ENCODE results near the gene CAPRIN1.
"Not testable (repeated sequence)": the region's sequence is repeated elsewhere in the genome, so short reads cannot be mapped to it uniquely, and the experiment has no call there.

The CAPRIN1 gene

GRCh38 chr11:34050581-34051348, 766 bp upstream of the CAPRIN1 start:
- DNase-seq (ENCODE audit: low read depth), result no peak

- peak; percentile 89 for DNase-seq (ENCODE audit: low read depth)
These were observed 591 bp downstream of the CAPRIN1 start for GRCh38 chr11:34052036-34052607.

- DNase-seq (ENCODE audit: low read depth), result peak; percentile 9
These were observed 1.2 kb downstream of the CAPRIN1 start for GRCh38 chr11:34052608-34053160.

GRCh38 chr11:34053161-34053686, 1.7 kb downstream of the CAPRIN1 start:
- peak; percentile 66 for DNase-seq (ENCODE audit: low read depth)

GRCh38 chr11:34054351-34054750, 2.8 kb downstream of the CAPRIN1 start:
- not testable (repeated sequence) for DNase-seq (ENCODE audit: low read depth)

GRCh38 chr11:34055218-34056000, 3.9 kb downstream of the CAPRIN1 start:
- no peak for DNase-seq (ENCODE audit: low read depth)

GRCh38 chr11:34056672-34057071, 5.1 kb downstream of the CAPRIN1 start:
- DNase-seq (ENCODE audit: low read depth), result no peak

- DNase-seq (ENCODE audit: low read depth), result no peak
These were observed 11.7 kb downstream of the CAPRIN1 start for GRCh38 chr11:34063061-34063795.

GRCh38 chr11:34064291-34064690, 12.8 kb downstream of the CAPRIN1 start:
- DNase-seq (ENCODE audit: low read depth), result no peak

GRCh38 chr11:34065505-34066203, 14.1 kb downstream of the CAPRIN1 start:
- DNase-seq (ENCODE audit: low read depth), result no peak

GRCh38 chr11:34066766-34067165, 15.2 kb downstream of the CAPRIN1 start:
- DNase-seq (ENCODE audit: low read depth), result not testable (repeated sequence)

GRCh38 chr11:34067383-34068065, 16.0 kb downstream of the CAPRIN1 start:
- no peak for DNase-seq (ENCODE audit: low read depth)

- no peak for DNase-seq (ENCODE audit: low read depth)
These were observed 16.6 kb downstream of the CAPRIN1 start for GRCh38 chr11:34068111-34068510.

GRCh38 chr11:34071306-34071705, 19.8 kb downstream of the CAPRIN1 start:
- DNase-seq (ENCODE audit: low read depth), result not testable (repeated sequence)

- DNase-seq (ENCODE audit: low read depth), result no peak
These were observed 20.5 kb downstream of the CAPRIN1 start for GRCh38 chr11:34072041-34072440.

GRCh38 chr11:34072832-34073231, 21.3 kb downstream of the CAPRIN1 start:
- DNase-seq (ENCODE audit: low read depth), result no peak

- DNase-seq (ENCODE audit: low read depth), result no peak
These were observed 22.9 kb downstream of the CAPRIN1 start for GRCh38 chr11:34074391-34074790.

GRCh38 chr11:34075178-34075820, 23.8 kb downstream of the CAPRIN1 start:
- no peak for DNase-seq (ENCODE audit: low read depth)

- no peak for DNase-seq (ENCODE audit: low read depth)
These were observed 29.1 kb downstream of the CAPRIN1 start for GRCh38 chr11:34080609-34081008.

GRCh38 chr11:34084637-34085036, 33.1 kb downstream of the CAPRIN1 start:
- no peak for DNase-seq (ENCODE audit: low read depth)
